Measurements from ENCODE around the gene PPP2CA. TPM values are rescaled to one million over a fixed set of nuclear protein-coding genes. Genes with fewer than 3 reads are reported as not detected.

The PPP2CA gene
- total and polyA plus RNA-seq, 9 of the 15 experiments (the other 6 are each of a cell fraction or from before 2014, with no cell fraction given) = 23.0 to 257 (median 109) TPM

DNA sequence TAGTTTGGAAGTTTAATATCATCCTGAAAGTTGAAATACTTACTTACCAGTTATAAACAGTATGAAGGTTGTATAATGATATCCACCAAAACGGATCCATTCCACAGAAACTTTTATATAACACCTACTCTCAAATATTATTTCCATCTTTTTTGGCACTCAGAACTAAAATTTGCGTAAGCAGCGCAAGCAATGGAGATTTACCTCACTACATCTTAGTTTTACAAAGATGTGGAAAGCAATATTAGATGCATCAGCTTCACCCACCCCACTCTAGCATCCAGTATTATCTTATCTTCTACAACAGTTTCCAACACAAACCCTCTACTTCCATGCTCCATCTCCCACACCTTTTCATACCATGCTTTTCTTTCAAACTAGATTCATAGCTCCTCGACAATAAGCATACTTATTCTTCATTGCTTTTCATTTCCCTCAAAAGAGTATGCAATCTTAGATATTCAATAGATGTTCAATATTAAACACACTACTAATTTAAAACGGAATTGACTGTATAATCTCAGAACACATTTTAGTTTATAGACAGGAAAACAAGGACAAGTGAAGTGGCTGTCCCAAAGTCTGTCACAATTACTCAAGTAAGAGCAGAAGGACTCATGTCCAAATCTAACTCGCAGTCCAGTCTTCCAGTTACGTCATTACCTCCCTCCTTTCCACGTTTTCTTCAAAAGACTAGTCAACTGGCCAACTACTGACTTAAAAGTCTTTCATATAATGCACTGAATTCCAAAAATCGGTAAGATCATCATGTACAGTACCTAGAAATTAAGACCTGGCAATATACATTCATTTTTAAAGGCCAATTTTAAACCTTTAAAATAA, 2.2 kb downstream of the PPP2CA start (continued):
- TF ChIP-seq E2F6 (IDR thresholded peaks at IDR 0.05; ENCODE audit: borderline replicate concordance in 1 of 2, extremely low read depth in 1 of 2, insufficient read depth in 1 of 2, insufficient read length in 1 of 2, low read depth in 1 of 2, low read length in 1 of 2, poor library complexity in 1 of 2, severe bottlenecking in 1 of 2) = no peak
- TF ChIP-seq CTBP1 (IDR thresholded peaks at IDR 0.05; ENCODE audit: borderline replicate concordance) = peak; percentile 28; the same call in 1 of the 2 replicates
- TF ChIP-seq TCFL5 (CRISPR knock-in tag; conservative IDR thresholded peaks at IDR 0.05) = no peak
- TF ChIP-seq HMBOX1 (IDR thresholded peaks at IDR 0.05) = peak; percentile 92
- TF ChIP-seq ZFX (CRISPR knock-in tag; IDR thresholded peaks at IDR 0.05) = no peak
- no peak for TF ChIP-seq MITF (IDR thresholded peaks at IDR 0.05)
- TF ChIP-seq NUFIP1 (IDR thresholded peaks at IDR 0.05; ENCODE audit: partially characterized antibody) = no peak
- no peak for TF ChIP-seq ZBTB40 (IDR thresholded peaks at IDR 0.05)
- no peak for TF ChIP-seq ZBTB40 (CRISPR knock-in tag; IDR thresholded peaks at IDR 0.05)
- no peak for TF ChIP-seq JUND (IDR thresholded peaks at IDR 0.05; ENCODE audit: borderline replicate concordance, low read depth, low read length)
- TF ChIP-seq JUND (tag; IDR thresholded peaks at IDR 0.05; ENCODE audit: borderline replicate concordance, low read depth, low read length) = peak; percentile 68; the same call in 2 of the 3 replicates
- TF ChIP-seq C11orf30 (IDR thresholded peaks at IDR 0.05; ENCODE audit: low read depth) = no peak
- no peak for TF ChIP-seq MTA2 (IDR thresholded peaks at IDR 0.05; ENCODE audit: low read depth)

All from K562 (cell line).